ENCODE measurements around the gene HYDIN.

GRCh38 chr16:71263582-71263981, 33.1 kb upstream of the HYDIN start:
- TF ChIP-seq RAD21 (IDR thresholded peaks at IDR 0.05), result no peak
- TF ChIP-seq CTCF (IDR thresholded peaks at IDR 0.05; ENCODE audit: low read depth, low read length, missing input control), result no peak
- TF ChIP-seq REST (IDR thresholded peaks at IDR 0.05), result no peak
- no peak for TF ChIP-seq GABPA (IDR thresholded peaks at IDR 0.05 in 1 of 2, conservative IDR thresholded peaks at IDR 0.05 in 1 of 2)
- no peak for TF ChIP-seq EGR1 (IDR thresholded peaks at IDR 0.05; ENCODE audit: low read depth in 2 of 2)

All from liver (tissue), 3 donors.